HepG2 (cell line): Measurements from ENCODE around the gene UQCC5.

ENCODE experiments used
- CHD4 ChIP-seq: fragments of 200-600 bp; sonication (generic); IDR thresholded peaks from 2 replicates; pipeline ENCODE4 v1.7.0; 2017; ENCODE audit warnings: mild to moderate bottlenecking, low read length, borderline replicate concordance
- CTCF ChIP-seq: sonication (generic); formaldehyde crosslinking; IDR thresholded peaks from 2 replicates; pipeline ENCODE4 v1.5.0; 2020; ENCODE audit warnings: mild to moderate bottlenecking, missing genetic modification reagents, moderate library complexity
- ETV5 ChIP-seq: IDR thresholded peaks from 2 replicates; pipeline ENCODE4 v1.6.1; 2018; ENCODE audit warnings: missing biosample characterization, missing genetic modification reagents, inconsistent platforms, borderline replicate concordance
- IRF9 ChIP-seq: sonication (generic); formaldehyde crosslinking; IDR thresholded peaks from 2 replicates; pipeline ENCODE4 v1.8.0; 2022; ENCODE audit warnings: missing genetic modification reagents, mild to moderate bottlenecking, borderline replicate concordance
- KDM1A ChIP-seq: IDR thresholded peaks from 2 replicates; pipeline ENCODE4 v1.6.1; 2016; ENCODE audit warnings: missing compliant biosample characterization
- POLR2AphosphoS5 ChIP-seq: IDR thresholded peaks from 2 replicates; pipeline ENCODE4 v1.6.1; 2012; ENCODE audit warnings: low read depth, low read length
- RAD21 ChIP-seq: fragments of 450-650 bp; formaldehyde crosslinking; IDR thresholded peaks from 2 replicates; pipeline ENCODE4 v1.5.0; 2020; ENCODE audit warnings: mild to moderate bottlenecking
- SIN3A ChIP-seq: IDR thresholded peaks from 2 replicates; pipeline ENCODE4 v1.6.1; 2011; ENCODE audit warnings: low read depth, mild to moderate bottlenecking, control low read depth, low read length, borderline replicate concordance
- SP1 ChIP-seq, 2 experiments: fragments of 450-650 bp in 1 of 2; sonication (generic) in 1 of 2; formaldehyde crosslinking in 1 of 2; IDR thresholded peaks; 2 replicates each; pipeline versions ENCODE4 v1.4.0 to v1.6.1; 2016 to 2020; ENCODE audit warnings: missing genetic modification reagents in 1 of 2
- U2AF1 ChIP-seq: fragments of 200-400 bp; formaldehyde crosslinking; optimal IDR thresholded peaks from 2 replicates; pipeline ENCODE3; 2017; ENCODE audit warnings: mild to moderate bottlenecking, low read depth, low read length
- ZIK1 ChIP-seq: sonication (generic); formaldehyde crosslinking; IDR thresholded peaks from 2 replicates; pipeline ENCODE4 v1.5.0; 2020; ENCODE audit warnings: mild to moderate bottlenecking, low read depth, missing genetic modification reagents, borderline replicate concordance
- ZNF577 ChIP-seq: sonication (generic); formaldehyde crosslinking; IDR thresholded peaks from 2 replicates; pipeline ENCODE4 v1.4.0; 2020; ENCODE audit warnings: mild to moderate bottlenecking, low read depth, missing genetic modification reagents, borderline replicate concordance
- TF ChIP-seq, protein P1 (sequence below): IDR thresholded peaks from 2 replicates; pipeline ENCODE4 v1.6.1; 2016; ENCODE audit warnings: low read depth, control low read depth

GRCh38 chr3:52487788-52488691 lies 48.4 kb upstream of the UQCC5 start:
- TF ChIP-seq IRF9 (CRISPR knock-in tag), result no peak
- TF ChIP-seq ZNF577 (CRISPR knock-in tag), result no peak
- TF ChIP-seq KDM1A (CRISPR knock-in tag), result no peak
- no peak for TF ChIP-seq POLR2AphosphoS5
- TF ChIP-seq, protein P1, sequence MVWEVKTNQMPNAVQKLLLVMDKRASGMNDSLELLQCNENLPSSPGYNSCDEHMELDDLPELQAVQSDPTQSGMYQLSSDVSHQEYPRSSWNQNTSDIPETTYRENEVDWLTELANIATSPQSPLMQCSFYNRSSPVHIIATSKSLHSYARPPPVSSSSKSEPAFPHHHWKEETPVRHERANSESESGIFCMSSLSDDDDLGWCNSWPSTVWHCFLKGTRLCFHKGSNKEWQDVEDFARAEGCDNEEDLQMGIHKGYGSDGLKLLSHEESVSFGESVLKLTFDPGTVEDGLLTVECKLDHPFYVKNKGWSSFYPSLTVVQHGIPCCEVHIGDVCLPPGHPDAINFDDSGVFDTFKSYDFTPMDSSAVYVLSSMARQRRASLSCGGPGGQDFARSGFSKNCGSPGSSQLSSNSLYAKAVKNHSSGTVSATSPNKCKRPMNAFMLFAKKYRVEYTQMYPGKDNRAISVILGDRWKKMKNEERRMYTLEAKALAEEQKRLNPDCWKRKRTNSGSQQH (CRISPR knock-in tag), result no peak
- TF ChIP-seq CTCF (CRISPR knock-in tag), result no peak
- no peak for TF ChIP-seq SIN3A
- TF ChIP-seq SP1 (IDR thresholded peaks at IDR 0.05), result no peak
- no peak for TF ChIP-seq SP1 (CRISPR knock-in tag; IDR thresholded peaks at IDR 0.05)
- TF ChIP-seq U2AF1, result no peak
- no peak for TF ChIP-seq RAD21 (CRISPR knock-in tag)
- no peak for TF ChIP-seq CHD4
- no peak for TF ChIP-seq ZIK1 (CRISPR knock-in tag)
- TF ChIP-seq ETV5 (CRISPR knock-in tag), result no peak
